GM13977 (cell line): ENCODE measurements around the gene GPRC5D.

Source experiments
- DNase-seq: peaks from one replicate; pipeline ENCODE4 v3.0.0; 2012; ENCODE audit warnings: low spot score
- CTCF ChIP-seq: IDR thresholded peaks from 2 replicates; pipeline ENCODE4 v1.5.1; 2012; ENCODE audit warnings: mild to moderate bottlenecking, control low read depth; ENCODE audit not compliant: insufficient read depth; ENCODE audit errors: extremely low read depth, missing control alignments
- in situ Hi-C: fragments of 300-500 bp; cut with MboI; formaldehyde crosslinking; loops from one replicate; pipeline ENCODE4 v1.12.0; 2022; ENCODE audit warnings: low sequenced_read_pairs, low pct_unique_long_range_greater_than_20kb, mixed read lengths, inconsistent platforms; ENCODE audit not compliant: unreplicated experiment

GPRC5D gene

GRCh38 chr12:12930633-12931219 lies 21.2 kb downstream of the GPRC5D start:
- in situ Hi-C loops: no loop called here
- no peak for TF ChIP-seq CTCF
- DNase-seq: no peak

- TF ChIP-seq CTCF: no peak
- DNase-seq: no peak
- in situ Hi-C loops: no loop called here
Observed at GRCh38 chr12:12929696-12930095, 22.3 kb downstream of the GPRC5D start.

- in situ Hi-C loops: no loop called here
- no peak for DNase-seq
- TF ChIP-seq CTCF: no peak
Observed at GRCh38 chr12:12927211-12928079, 24.5 kb downstream of the GPRC5D start.

GRCh38 chr12:12926571-12927071 lies 25.3 kb downstream of the GPRC5D start:
- no peak for DNase-seq
- in situ Hi-C loops: no loop called here

GRCh38 chr12:12925388-12925787 lies 26.6 kb downstream of the GPRC5D start:
- in situ Hi-C loops: no loop called here
- DNase-seq: no peak
- TF ChIP-seq CTCF: no peak

More at GRCh38 chr12:12926571-12927071, 25.3 kb downstream of the GPRC5D start:
- TF ChIP-seq CTCF: no peak

- no peak for DNase-seq
- in situ Hi-C loops: no loop called here
- no peak for TF ChIP-seq CTCF
Observed at GRCh38 chr12:12924169-12924568, 27.8 kb downstream of the GPRC5D start.
